IPS-18a (cell line): ENCODE data around the gene STMP1.
"Not testable (repeated sequence)": the region's sequence is repeated elsewhere in the genome, so short reads cannot be mapped to it uniquely, and the experiment has no call there.

ENCODE experiments used
- H3K27ac ChIP-seq: one replicate; pipeline ENCODE4 v1.5.1; 2013; ENCODE audit warnings: low read length
- H3K27me3 ChIP-seq: one replicate; pipeline ENCODE4 v1.6.1; 2013; ENCODE audit warnings: mild to moderate bottlenecking, low read length; ENCODE audit not compliant: control insufficient read depth, insufficient read depth
- H3K36me3 ChIP-seq: one replicate; pipeline ENCODE4 v1.6.1; 2013; ENCODE audit warnings: low read depth, low read length; ENCODE audit not compliant: control insufficient read depth
- H3K4me1 ChIP-seq: one replicate; pipeline ENCODE4 v1.6.1; 2013; ENCODE audit warnings: low read depth, low read length; ENCODE audit not compliant: control insufficient read depth
- H3K4me3 ChIP-seq: one replicate; pipeline ENCODE4 v1.5.1; 2013; ENCODE audit warnings: low read length
- H3K9ac ChIP-seq: one replicate; pipeline ENCODE4 v1.6.1; 2013; ENCODE audit warnings: mild to moderate bottlenecking, low read length, moderate library complexity
- H3K9me3 ChIP-seq: one replicate; pipeline ENCODE4 v1.6.1; 2013; ENCODE audit warnings: low read depth, low read length; ENCODE audit not compliant: control insufficient read depth

The STMP1 gene

DNA sequence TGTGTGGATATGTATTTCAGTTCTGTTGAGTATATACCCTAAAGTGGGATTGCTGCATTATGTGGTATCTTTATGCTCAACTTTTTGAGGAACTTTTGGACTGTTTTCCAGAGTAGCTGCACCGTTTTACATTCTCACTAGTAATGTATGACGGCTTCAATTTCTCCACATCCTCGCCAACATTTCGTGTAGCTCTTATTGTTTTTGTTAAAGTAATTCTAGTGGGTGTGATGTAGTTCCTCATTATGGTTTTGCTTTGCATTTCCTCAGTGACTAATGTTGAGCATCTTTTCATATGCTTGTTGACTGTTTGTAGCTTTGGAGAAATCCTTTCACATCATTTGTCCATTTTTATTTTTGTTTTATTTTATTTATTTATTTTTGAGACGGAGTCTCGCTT lies 4.5 kb downstream of the STMP1 start:
- Histone ChIP-seq H3K27ac (no peak overlapping the region), H3K27me3 (no peaks in the 10 kb centered on the region), H3K9ac (no peak overlapping the region), H3K36me3 (no peaks in the 10 kb centered on the region), H3K9me3 (no peaks in the 10 kb centered on the region), H3K4me3 (no peak overlapping the region), H3K4me1 (no peaks in the 10 kb centered on the region)

DNA sequence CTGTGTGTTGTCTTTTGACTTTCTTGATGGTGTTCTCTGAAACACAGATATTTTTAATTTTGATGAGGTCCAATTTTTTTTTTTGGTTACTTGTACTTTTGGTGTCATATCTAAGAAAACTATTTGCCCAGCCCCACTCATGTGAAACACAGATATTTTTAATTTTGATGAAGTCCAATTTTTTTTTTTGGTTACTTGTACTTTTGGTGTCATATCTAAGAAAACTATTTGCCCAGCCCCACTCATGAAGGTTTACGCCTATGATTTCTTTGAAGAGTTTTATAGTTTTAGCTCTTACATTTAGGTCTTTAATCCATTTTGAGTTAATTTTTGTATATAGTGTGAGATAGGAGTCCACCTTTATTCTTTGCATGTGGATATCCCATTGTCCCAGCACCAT lies 5.3 kb downstream of the STMP1 start:
- not testable (repeated sequence) for H3K27ac ChIP-seq, H3K36me3 ChIP-seq, H3K4me1 ChIP-seq, H3K9me3 ChIP-seq, H3K9ac ChIP-seq, H3K4me3 ChIP-seq, H3K27me3 ChIP-seq

DNA sequence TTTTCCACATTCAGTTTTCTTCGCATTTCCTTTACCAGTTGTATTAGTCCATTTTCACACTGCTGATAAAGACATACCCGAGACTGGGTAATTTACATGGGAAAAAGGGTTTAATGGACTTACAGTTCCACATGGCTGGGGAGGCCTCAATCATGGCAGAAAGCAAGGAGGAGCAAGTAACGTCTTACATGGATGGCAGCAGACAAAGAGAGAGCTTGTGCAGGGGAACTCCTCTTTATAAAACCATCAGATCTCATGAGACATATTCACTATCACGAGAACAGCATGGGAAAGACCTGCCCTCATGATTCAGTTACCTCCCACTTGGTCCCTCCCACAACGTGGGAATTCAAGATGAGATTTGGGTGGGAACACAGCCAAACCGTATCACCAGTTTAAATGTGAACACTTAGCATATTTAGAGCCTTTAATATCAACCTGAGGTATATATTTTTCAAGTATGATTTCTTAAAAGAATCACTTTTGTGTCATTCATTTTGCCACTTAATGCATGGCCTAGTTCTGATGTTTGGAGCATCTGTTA lies 6.6 kb downstream of the STMP1 start:
- not testable (repeated sequence) for H3K36me3 ChIP-seq, H3K4me1 ChIP-seq, H3K9me3 ChIP-seq, H3K27ac ChIP-seq, H3K9ac ChIP-seq, H3K27me3 ChIP-seq, H3K4me3 ChIP-seq

DNA sequence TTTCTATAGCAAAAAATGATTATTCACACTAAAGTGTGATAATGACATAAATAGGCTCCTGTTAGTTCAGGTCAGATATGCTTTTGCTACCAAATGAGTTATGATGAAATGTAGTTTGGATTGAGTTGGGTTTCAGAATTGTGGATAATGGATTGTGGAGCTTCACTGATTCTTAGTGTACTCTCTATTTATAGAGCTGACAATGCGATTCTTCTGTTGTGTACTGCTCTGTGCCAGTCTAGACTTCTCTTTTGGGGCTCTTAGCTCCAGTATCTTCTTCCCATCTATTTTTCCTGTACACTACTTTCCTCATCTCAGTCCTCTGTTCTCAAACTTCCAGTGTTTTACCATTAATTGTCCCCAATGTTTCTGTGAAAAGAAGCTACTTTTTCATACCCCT lies 7.5 kb downstream of the STMP1 start:
- Histone ChIP-seq H3K27ac (no peak overlapping the region), H3K9ac (no peak overlapping the region), H3K9me3 (no peaks in the 10 kb centered on the region), H3K36me3 (peaks cover 7% of the 10 kb centered on the region), H3K4me3 (no peak overlapping the region), H3K4me1 (no peaks in the 10 kb centered on the region), H3K27me3 (no peaks in the 10 kb centered on the region)

DNA sequence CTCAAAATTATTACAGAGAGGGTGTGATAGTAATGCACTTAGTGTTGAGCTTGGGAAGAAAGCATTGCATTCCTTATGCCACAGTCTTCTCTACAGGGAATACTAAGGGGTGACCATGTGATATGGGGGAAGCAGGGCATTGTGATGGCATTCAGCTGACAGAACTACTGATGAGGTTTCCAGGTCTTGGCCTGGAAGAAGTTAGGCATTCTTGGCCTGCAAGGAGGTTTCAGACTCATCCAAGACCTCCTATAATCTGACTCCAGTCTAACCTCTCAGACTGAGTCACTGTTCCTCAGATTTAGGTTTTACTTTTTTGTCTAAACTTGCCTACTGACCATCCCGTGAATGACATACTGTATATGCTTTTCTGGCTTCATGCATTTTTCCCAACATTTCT lies 7.9 kb downstream of the STMP1 start:
- Histone ChIP-seq H3K9ac (no peak overlapping the region), H3K4me1 (no peaks in the 10 kb centered on the region), H3K4me3 (no peak overlapping the region), H3K9me3 (no peaks in the 10 kb centered on the region), H3K36me3 (peaks cover 7% of the 10 kb centered on the region), H3K27me3 (no peaks in the 10 kb centered on the region), H3K27ac (no peak overlapping the region)

DNA sequence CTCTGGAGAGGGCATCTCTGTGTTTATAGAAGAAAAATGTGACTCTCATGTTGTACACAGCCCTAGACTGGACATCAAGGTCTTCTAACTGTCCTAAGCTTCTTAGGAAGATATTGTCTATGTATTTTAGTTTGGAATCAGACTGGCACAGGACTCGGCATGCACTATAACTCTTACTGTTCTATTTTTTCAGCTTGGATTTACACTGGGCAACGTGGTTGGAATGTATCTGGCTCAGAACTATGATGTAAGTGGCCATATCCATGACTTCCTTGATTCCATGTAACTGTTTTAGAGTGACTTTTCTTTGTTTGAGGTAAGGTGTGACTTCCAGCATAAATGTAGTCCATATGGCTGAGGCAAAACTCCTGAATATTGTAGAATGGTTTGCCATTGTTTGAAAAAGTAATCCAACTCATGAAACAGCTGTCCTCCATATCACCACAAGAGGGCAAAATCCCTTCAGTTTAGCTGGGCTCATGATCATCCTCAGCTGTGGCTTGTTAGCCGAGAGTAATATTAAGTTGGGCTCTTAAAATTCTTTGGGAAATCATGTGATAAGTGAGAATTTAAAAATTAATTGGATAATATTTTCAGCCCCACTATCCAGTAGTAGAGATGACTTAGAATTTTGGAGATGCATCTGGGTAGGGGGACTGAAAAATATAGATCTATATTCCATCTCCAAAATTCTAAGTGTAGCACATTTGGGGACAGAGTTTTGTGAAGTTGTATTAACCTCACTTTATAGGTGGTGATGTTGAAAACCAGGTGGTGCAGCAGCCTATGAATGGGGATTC lies 10.4 kb downstream of the STMP1 start:
- H3K36me3 ChIP-seq = peaks cover 14% of the 10 kb centered on the region
- no peak overlapping the region for H3K4me3 ChIP-seq
- H3K4me1 ChIP-seq = no peaks in the 10 kb centered on the region
- H3K9ac ChIP-seq = no peak overlapping the region
- no peaks in the 10 kb centered on the region for H3K9me3 ChIP-seq
- no peak overlapping the region for H3K27ac ChIP-seq
- no peaks in the 10 kb centered on the region for H3K27me3 ChIP-seq

DNA sequence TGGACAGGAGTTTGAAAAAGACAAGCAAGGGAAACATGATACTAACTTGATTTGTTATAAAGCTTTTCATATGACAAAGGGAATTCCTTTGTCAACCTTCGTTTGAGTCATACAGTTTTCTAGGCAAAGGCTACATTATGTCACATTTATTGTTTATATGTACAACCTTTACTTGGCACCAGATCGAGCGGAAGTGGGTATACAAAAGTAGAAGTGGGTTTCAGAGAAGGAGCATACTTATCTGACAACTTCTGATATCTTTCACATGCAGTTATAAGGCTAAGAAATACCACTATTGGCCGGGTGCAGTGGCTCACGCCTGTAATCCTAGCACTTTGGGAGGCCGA lies 11.0 kb downstream of the STMP1 start:
- no peaks in the 10 kb centered on the region for H3K9me3 ChIP-seq
- no peaks in the 10 kb centered on the region for H3K27me3 ChIP-seq
- H3K36me3 ChIP-seq = peaks cover 19% of the 10 kb centered on the region
- H3K27ac ChIP-seq = no peak overlapping the region
- no peaks in the 10 kb centered on the region for H3K4me1 ChIP-seq
- H3K4me3 ChIP-seq = no peak overlapping the region
- H3K9ac ChIP-seq = no peak overlapping the region

DNA sequence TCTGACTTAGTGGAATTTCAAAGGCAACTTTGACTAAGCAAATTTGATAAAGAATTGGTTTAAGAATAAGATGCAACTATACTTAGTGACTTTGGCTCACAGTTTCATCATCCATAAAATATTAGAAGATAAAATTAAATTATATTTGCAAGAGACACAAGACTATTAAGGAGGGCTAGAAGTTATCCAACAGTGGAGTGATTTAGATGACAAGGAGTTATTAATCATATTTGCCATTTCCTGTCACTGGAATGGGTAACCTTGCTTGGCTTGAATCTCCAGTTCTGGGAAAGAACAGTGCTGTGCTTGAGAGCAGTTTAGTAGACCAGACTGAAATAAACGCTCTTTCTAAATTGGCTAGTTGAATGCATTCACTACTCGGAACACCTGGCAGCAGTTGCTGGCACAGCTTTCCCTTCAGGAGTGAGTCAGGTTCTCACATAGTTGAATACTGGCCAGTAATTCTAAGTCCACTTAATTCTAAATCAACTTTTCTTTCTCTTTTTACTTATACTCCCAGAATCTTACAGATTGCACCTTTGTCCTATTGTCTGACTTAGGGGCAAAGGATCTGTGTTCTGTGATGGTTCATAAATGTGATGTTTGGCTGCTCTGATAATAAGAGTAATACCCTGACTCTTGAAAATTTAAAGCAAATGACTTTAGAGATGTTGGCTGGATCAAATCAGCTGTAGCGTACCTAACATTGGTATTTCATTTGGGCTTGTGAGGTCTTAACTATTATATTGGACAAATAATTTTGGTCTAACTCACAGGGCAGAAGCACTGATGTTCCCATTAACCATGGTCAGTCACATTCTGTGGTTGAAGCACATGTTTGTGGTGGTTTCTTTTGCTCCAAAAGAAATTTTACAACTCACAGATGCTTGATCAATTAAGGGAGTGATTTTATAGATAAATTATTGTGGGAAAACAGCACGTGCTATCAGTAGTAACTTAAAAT lies 16.6 kb downstream of the STMP1 start:
- peaks cover 19% of the 10 kb centered on the region for H3K36me3 ChIP-seq
- H3K27me3 ChIP-seq = no peaks in the 10 kb centered on the region
- no peak overlapping the region for H3K4me3 ChIP-seq
- H3K9me3 ChIP-seq = no peaks in the 10 kb centered on the region
- H3K27ac ChIP-seq = no peak overlapping the region
- H3K9ac ChIP-seq = no peak overlapping the region
- no peaks in the 10 kb centered on the region for H3K4me1 ChIP-seq

DNA sequence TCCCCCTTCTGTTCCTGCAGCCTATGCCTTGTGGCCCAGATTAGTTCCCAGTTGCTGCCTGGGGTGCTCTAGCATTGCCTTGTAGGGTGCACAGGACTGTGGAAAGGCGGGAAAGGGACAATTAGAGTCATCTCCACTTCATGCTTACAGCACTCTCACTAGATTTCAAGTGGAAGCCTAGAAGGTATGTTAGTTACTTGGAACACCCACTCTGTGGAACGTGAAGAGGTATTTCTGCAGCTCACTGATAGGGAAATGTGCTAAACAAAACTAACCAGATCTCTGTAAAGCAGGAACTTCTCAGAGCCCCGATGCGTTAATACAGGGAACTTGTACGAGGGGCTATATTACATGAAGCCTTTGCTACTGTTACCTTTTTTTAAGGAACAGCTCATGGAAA lies 19.4 kb downstream of the STMP1 start:
- no peaks in the 10 kb centered on the region for H3K27me3 ChIP-seq
- no peaks in the 10 kb centered on the region for H3K4me1 ChIP-seq
- no peaks in the 10 kb centered on the region for H3K9me3 ChIP-seq
- H3K9ac ChIP-seq = no peak overlapping the region
- peaks cover 9% of the 10 kb centered on the region for H3K36me3 ChIP-seq
- H3K27ac ChIP-seq = no peak overlapping the region
- no peak overlapping the region for H3K4me3 ChIP-seq

DNA sequence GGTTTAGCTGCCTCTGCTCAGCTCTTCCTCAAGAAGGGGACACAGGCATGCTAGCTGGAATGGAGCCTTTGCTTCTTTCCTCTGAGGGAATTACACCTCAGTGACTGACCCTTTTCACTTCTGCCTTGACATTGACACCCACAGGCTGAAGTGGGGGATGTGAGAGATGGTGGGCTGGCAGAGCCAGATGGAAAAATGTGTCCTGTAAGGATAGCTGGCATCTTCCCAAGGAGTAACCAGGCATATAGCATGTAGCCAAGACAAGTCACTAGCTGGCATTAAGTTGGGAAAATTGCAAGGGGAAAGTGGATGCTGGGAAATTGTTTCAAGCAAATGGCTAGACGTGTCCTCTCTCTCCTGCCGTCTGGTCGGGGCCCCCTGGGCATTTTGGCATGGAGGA lies 19.9 kb downstream of the STMP1 start:
- no peak overlapping the region for H3K4me3 ChIP-seq
- no peaks in the 10 kb centered on the region for H3K27me3 ChIP-seq
- no peaks in the 10 kb centered on the region for H3K9me3 ChIP-seq
- H3K36me3 ChIP-seq = peaks cover 7% of the 10 kb centered on the region
- no peak overlapping the region for H3K9ac ChIP-seq
- H3K27ac ChIP-seq = no peak overlapping the region
- H3K4me1 ChIP-seq = no peaks in the 10 kb centered on the region

DNA sequence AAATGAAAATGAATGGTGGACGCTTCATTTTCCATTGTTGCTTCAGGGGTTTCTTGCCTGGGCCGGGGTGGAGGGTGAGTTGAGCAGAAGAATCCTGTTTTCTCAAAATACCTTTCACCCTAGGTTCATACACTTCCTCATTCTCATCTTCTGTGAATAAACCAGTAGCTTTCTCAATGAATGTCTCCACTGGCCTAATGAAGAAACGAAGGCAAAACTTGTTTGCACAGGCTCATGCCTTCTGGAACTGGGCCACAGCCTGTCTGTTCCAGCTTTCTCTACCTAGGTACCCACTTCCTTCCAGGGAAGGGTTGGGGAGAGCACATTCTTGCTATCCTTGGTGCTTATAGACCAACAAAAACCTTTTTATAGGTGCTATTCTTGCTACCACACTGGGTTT lies 21.3 kb downstream of the STMP1 start:
- no peak overlapping the region for H3K27ac ChIP-seq
- H3K9me3 ChIP-seq = no peaks in the 10 kb centered on the region
- no peaks in the 10 kb centered on the region for H3K4me1 ChIP-seq
- no peaks in the 10 kb centered on the region for H3K27me3 ChIP-seq
- no peaks in the 10 kb centered on the region for H3K36me3 ChIP-seq
- no peak overlapping the region for H3K4me3 ChIP-seq
- no peak overlapping the region for H3K9ac ChIP-seq
